Sigmoid colon (tissue), 3 donors: ENCODE measurements around the gene STPG3.

Experiments
- POLR2A ChIP-seq, 2 donors: fragments of 450-650 bp; IDR thresholded peaks; one replicate each; pipeline ENCODE4 v1.6.1; 2016; ENCODE audit warnings: antibody characterized with exemption in 2 of 2, mild to moderate bottlenecking in 2 of 2, moderate library complexity in 2 of 2
- TF ChIP-seq, protein P1 (sequence below), 4 experiments: fragments of 450-650 bp in 3 of 4; fragments of 200-600 bp in 1 of 4; IDR thresholded peaks; one replicate each; pipeline ENCODE4 v1.5.1; 2016 to 2019; ENCODE audit warnings: antibody characterized with exemption in 4 of 4, mild to moderate bottlenecking in 3 of 4, moderate library complexity in 2 of 4

- TF ChIP-seq, protein P1, sequence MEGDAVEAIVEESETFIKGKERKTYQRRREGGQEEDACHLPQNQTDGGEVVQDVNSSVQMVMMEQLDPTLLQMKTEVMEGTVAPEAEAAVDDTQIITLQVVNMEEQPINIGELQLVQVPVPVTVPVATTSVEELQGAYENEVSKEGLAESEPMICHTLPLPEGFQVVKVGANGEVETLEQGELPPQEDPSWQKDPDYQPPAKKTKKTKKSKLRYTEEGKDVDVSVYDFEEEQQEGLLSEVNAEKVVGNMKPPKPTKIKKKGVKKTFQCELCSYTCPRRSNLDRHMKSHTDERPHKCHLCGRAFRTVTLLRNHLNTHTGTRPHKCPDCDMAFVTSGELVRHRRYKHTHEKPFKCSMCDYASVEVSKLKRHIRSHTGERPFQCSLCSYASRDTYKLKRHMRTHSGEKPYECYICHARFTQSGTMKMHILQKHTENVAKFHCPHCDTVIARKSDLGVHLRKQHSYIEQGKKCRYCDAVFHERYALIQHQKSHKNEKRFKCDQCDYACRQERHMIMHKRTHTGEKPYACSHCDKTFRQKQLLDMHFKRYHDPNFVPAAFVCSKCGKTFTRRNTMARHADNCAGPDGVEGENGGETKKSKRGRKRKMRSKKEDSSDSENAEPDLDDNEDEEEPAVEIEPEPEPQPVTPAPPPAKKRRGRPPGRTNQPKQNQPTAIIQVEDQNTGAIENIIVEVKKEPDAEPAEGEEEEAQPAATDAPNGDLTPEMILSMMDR (IDR thresholded peaks at IDR 0.05), result no peak
- no peak for TF ChIP-seq POLR2A (IDR thresholded peaks at IDR 0.05)
Observed at GRCh38 chr9:137226338-137227053, 24.6 kb upstream of the STPG3 start.
